Tibial artery (tissue), 4 donors: ENCODE results near the gene CCDC93.

ENCODE experiments used
- DNase-seq, 2 donors: peaks; one replicate each; pipeline ENCODE4 v3.0.0-alpha.2; 2019
- H3K27ac ChIP-seq, 2 donors: fragments of 200-600 bp; sonication (generic) in 1 of 2; 1 replicate in 1 of 2; 2 replicates in 1 of 2; pipeline ENCODE4 v1.5.1; 2018 to 2019; ENCODE audit warnings: mild to moderate bottlenecking in 1 of 2
- H3K27me3 ChIP-seq, 2 donors: fragments of 200-600 bp; sonication (generic) in 1 of 2; one replicate each; pipeline versions ENCODE4 v1.5.1 to v1.6.0; 2016 to 2019
- H3K36me3 ChIP-seq, 3 donors: fragments of 200-600 bp; sonication (generic) in 2 of 3; one replicate each; pipeline ENCODE4 v1.5.1; 2016 to 2019; ENCODE audit warnings: mild to moderate bottlenecking in 2 of 3
- H3K4me1 ChIP-seq, 4 donors: fragments of 200-600 bp; sonication (generic) in 2 of 4; 1 replicate in 3 of 4; 2 replicates in 1 of 4; pipeline ENCODE4 v1.5.1; 2016 to 2019
- H3K4me3 ChIP-seq, 2 donors: fragments of 200-600 bp; sonication (generic) in 1 of 2; 1 replicate in 1 of 2; 2 replicates in 1 of 2; pipeline ENCODE4 v1.5.1; 2018 to 2019; ENCODE audit warnings: mild to moderate bottlenecking in 2 of 2
- H3K9me3 ChIP-seq, 3 donors: fragments of 200-600 bp; sonication (generic) in 1 of 3; one replicate each; pipeline ENCODE4 v1.5.1; 2016 to 2019
- intact Hi-C: fragments of 100-400 bp; cut with DNase I; formaldehyde crosslinking; loops from one replicate; pipeline ENCODE4 v1.15.0; 2023; ENCODE audit warnings: low total_unique reads
- TF ChIP-seq, protein P1 (sequence below), 2 experiments: fragments of 200-600 bp in 1 of 2; fragments of 450-650 bp in 1 of 2; IDR thresholded peaks; one replicate each; pipeline ENCODE4 v1.5.1; 2017 to 2019; ENCODE audit warnings: antibody characterized with exemption in 2 of 2, mild to moderate bottlenecking in 1 of 2, moderate library complexity in 1 of 2

The CCDC93 gene

DNA sequence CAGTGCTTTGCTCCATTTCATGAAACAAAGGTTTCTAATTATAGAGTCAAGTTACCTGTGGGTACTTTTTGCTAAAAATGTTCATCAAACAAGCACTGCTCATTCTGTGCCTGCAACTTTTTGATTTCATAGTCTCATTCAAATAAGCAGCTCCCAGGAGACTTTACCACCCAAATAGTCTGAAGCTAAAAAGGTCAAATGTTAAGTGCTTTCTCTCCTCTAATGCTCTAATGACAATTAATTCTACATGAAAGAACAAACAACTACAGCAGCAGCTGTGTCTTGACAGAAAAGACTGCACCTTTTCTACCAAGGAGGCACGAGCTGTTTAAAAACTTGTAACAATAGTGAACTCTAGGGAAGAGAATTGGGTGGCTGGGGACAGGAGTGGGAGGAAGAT lies 65.3 kb downstream of the CCDC93 start:
- H3K9me3 ChIP-seq = no peaks in the 10 kb centered on the region
- intact Hi-C loops = no loop called here
- H3K36me3 ChIP-seq = peaks cover 85 to 100% (median 94%) of the 10 kb centered on the region in 3 donors

DNA sequence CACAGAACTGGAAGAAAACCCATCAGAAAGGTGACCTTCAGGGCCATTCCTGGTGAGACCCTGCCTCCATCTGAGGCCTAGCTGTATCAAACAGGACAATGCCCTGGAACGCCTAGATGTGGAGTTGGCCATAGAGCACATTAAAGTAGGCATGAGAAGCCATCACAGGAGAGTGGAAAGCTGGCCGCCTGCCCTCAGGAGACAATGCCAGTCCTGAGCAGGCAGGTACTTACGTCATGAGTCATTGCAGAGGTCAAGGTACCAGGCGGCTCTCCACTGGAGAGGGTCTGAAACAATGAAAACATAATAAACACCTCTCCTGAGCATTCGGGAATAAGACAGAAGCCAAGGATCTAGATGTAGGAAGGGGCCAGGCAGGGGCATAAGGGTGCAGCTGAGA lies 68.6 kb downstream of the CCDC93 start:
- Histone ChIP-seq H3K4me1 (no peaks in the 10 kb centered on the region), H3K27me3 (no peaks in the 10 kb centered on the region), H3K4me3 (no peak overlapping the region), H3K36me3 (peaks cover 93 to 100% (median 97%) of the 10 kb centered on the region in 3 donors), H3K9me3 (no peaks in the 10 kb centered on the region), H3K27ac (no peak overlapping the region)
- intact Hi-C loops = no loop called here
- no peak for DNase-seq
- TF ChIP-seq, protein P1, sequence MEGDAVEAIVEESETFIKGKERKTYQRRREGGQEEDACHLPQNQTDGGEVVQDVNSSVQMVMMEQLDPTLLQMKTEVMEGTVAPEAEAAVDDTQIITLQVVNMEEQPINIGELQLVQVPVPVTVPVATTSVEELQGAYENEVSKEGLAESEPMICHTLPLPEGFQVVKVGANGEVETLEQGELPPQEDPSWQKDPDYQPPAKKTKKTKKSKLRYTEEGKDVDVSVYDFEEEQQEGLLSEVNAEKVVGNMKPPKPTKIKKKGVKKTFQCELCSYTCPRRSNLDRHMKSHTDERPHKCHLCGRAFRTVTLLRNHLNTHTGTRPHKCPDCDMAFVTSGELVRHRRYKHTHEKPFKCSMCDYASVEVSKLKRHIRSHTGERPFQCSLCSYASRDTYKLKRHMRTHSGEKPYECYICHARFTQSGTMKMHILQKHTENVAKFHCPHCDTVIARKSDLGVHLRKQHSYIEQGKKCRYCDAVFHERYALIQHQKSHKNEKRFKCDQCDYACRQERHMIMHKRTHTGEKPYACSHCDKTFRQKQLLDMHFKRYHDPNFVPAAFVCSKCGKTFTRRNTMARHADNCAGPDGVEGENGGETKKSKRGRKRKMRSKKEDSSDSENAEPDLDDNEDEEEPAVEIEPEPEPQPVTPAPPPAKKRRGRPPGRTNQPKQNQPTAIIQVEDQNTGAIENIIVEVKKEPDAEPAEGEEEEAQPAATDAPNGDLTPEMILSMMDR (IDR thresholded peaks at IDR 0.05) = no peak

More for the DNA sequence above, 65.3 kb downstream of the CCDC93 start:
- Histone ChIP-seq H3K27ac (no peak overlapping the region), H3K4me1 (no peaks in the 10 kb centered on the region), H3K27me3 (no peaks in the 10 kb centered on the region), H3K4me3 (no peak overlapping the region)
- no peak for DNase-seq
- TF ChIP-seq, protein P1 (IDR thresholded peaks at IDR 0.05) = no peak

DNA sequence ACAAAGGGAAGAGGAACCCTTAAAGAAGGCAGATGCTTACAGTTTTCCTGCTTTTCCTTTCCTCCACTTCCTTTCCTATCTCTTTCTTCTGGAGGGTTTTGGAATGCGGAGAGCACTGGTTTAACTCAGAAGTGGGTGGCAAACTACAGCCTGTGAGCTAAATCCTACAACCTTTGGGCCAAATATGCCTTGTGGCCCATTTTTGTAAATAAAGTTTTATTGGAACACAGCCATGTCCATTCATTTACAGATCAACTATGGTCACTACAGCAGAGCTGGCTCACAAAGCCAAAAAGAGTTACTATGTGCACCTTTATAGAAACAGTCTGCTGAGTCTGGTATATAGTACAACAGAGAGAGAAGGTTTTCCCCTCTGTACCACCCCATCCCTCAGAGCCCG lies 69.1 kb downstream of the CCDC93 start:
- TF ChIP-seq, protein P1 (IDR thresholded peaks at IDR 0.05) = no peak
- no peak overlapping the region for H3K27ac ChIP-seq
- intact Hi-C loops = no loop called here

DNA sequence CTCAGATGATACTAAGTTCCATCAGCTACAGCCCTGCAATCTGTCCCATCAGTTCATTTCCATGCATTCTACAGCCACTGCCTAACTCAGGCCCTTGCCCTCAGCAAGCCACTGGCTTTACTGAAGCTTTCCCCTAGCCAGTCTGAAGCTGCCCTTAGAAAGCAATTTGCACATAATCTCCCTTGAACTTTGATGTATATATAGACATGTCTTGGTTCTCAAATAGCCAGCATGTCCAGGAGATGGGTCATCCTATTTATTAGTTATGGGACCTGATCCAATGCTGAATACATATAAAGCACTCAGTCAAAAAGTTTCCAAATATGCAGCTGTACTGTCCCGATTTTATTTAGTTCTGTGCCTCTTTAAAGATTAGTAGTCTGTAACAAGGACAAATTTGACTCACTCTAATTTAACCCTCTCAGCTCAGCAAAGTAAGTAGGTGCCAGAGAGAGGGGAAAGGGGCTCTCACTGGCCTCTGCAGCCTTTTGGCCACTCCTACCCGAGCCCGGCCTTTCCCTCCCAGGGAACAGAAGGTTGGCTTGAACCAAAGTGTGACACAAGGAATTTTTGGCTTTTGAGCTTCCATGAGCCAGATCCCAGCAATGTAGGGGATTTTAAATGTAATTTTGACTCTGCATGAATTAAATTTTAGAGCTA lies 70.7 kb downstream of the CCDC93 start:
- Histone ChIP-seq H3K27me3 (no peaks in the 10 kb centered on the region), H3K4me3 (no peak overlapping the region), H3K36me3 (peaks cover 92 to 100% (median 97%) of the 10 kb centered on the region in 3 donors), H3K27ac (no peak overlapping the region), H3K4me1 (no peaks in the 10 kb centered on the region), H3K9me3 (no peaks in the 10 kb centered on the region)
- DNase-seq = no peak
- TF ChIP-seq, protein P1 (IDR thresholded peaks at IDR 0.05) = no peak
- intact Hi-C loops = no loop called here

More for the DNA sequence above, 69.1 kb downstream of the CCDC93 start:
- Histone ChIP-seq H3K9me3 (no peaks in the 10 kb centered on the region), H3K36me3 (peaks cover 95 to 100% (median 97%) of the 10 kb centered on the region in 3 donors), H3K4me3 (no peak overlapping the region), H3K4me1 (no peaks in the 10 kb centered on the region), H3K27me3 (no peaks in the 10 kb centered on the region)
- DNase-seq = no peak

DNA sequence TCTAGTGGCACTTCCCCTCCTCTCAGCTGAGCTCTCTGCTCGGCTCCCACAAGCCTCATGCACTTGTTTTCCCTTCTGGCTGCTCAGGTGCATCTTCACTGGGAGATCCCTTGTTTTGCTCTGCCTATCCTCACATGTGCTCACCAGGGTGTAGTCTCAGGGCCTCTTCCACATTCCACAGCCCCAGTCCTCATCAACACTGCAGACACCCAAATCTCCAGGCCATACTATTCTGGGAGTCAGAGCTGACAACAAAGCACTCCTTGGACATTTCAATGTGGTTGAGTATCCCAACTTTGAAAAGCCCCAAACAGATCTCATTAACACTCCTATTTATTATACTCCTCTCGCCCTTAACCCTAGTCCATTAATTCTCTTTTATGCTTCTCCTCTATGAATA lies 71.3 kb downstream of the CCDC93 start:
- Histone ChIP-seq H3K36me3 (peaks cover 87 to 100% (median 98%) of the 10 kb centered on the region in 3 donors), H3K27ac (no peak overlapping the region), H3K27me3 (no peaks in the 10 kb centered on the region), H3K9me3 (no peaks in the 10 kb centered on the region), H3K4me1 (no peaks in the 10 kb centered on the region), H3K4me3 (no peak overlapping the region)
- TF ChIP-seq, protein P1 (IDR thresholded peaks at IDR 0.05) = no peak
- intact Hi-C loops = no loop called here
- no peak for DNase-seq
